Activated CD8-positive, alpha-beta memory T cell treated with anti-CD3 and anti-CD28 coated beads for 36 hours (primary cell): ENCODE data around the gene MGAT4B. TPM values are rescaled to one million over a fixed set of nuclear protein-coding genes. Genes with fewer than 3 reads are reported as not detected.

Source experiments
- CTCF ChIA-PET: fragments of 350-600 bp; sonication (Branson Sonifier 250); formaldehyde crosslinking; loops from one replicate; lab custom pipeline; 2021; ENCODE audit warnings: antibody characterized with exemption; lab: Charles Lee
- POLR2A ChIA-PET: fragments of 350-600 bp; sonication (Branson Sonifier 250); formaldehyde crosslinking; loops from one replicate; lab custom pipeline; 2021; ENCODE audit warnings: antibody characterized with exemption; lab: Charles Lee
- total RNA-seq, 2 experiments: library from RNA; stranded (reverse); gene quantifications; one replicate each; pipeline ENCODE4 v1.2.3, GENCODE V29; 2021

The MGAT4B gene
- total RNA-seq, 2 experiments from 2014 or later = 94.7 to 99.9 TPM

DNA sequence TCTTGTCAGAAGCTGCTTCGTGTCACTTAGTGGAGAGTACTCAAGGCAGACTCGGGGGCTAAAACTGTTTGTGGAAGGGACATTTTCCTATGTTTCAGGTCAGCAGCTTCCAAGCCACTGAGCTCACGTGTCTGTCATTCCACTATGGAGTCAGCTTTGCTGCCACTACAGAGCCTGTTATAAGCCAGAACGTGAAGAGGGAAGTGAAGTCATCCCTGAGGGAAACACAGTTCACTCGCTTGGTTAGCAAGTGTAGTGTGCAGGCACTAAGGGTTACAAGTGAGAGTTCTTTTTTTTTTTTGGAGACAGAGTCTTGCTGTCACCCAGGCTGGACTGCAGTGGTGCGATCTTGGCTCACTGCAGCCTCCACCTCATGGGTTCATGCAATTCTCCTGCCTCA is 37.4 kb downstream of the MGAT4B start:
- POLR2A ChIA-PET = interaction anchor here (0.5 to 1.0 kb wide), 2 partner anchors 139 to 523 kb away, joined by 3 to 4 read pairs; partner anchors contain the start of gene TBC1D9B
- CTCF ChIA-PET = no interaction called here

DNA sequence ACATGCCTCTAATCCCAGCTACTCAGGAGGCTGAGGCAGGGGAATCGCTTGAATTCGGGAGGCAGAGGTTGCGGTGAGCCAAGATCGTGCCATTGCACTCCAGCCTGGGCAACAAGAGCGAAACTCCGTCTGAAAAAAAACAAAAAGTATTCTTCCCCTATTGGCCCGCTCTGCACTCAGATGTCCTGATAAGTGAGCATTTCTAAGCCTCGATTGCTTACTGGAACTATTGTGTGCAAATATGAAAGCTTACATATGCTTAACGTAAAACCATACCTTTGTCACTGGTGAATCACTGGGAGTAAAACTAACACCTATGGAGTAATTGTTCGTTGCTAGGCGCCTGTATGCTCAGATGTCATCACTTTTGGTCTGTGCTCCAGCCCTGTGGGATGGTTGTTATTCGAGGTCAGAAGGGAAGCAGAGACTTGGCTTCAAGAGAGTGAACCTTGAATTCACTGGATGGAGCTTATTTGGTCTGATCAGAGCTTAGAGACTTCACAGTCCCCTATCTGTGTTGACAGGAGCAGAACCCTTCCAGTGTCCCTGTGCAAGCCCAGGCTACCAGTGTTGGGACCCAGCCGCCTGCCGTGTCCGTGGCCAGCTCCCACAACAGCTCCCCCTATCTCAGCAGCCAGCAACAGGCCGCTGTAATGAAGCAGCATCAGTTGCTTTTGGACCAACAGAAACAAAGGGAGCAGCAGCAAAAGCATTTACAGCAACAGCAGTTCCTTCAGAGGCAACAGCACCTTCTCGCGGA is 38.2 kb downstream of the MGAT4B start:
- CTCF ChIA-PET = no interaction called here
- POLR2A ChIA-PET = interaction anchor here (0.5 to 1.0 kb wide), 2 partner anchors 140 to 524 kb away, joined by 3 to 4 read pairs; partner anchors contain the start of gene TBC1D9B

DNA sequence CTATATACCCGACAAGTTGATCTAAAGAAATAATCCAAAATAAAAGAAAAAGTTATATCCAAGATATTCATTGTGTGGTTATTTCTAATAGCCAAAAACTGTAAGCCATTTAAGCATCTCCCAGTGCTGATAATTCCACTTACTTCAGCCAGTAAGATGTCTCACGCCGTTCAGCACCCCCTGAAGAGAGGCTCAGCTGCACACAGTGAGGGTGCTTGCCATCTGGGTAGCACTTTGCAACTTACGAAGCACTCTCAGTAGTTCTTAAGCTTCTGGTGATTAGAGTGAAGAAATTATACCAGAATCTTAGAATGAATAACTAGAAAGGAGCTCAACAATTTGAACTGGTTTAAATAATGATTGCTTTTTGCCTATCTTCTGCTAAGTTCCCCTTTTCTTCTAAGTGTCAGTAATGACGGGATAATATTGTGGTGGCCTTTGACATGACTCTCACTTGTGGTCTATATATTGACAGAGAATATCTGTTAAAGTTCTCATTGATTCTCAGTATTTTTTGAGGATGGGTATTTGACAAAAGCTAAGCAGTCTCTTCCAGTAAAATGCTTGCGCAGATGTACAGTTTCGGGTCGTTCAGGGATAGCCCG is 39.1 kb downstream of the MGAT4B start:
- POLR2A ChIA-PET = no interaction called here

DNA sequence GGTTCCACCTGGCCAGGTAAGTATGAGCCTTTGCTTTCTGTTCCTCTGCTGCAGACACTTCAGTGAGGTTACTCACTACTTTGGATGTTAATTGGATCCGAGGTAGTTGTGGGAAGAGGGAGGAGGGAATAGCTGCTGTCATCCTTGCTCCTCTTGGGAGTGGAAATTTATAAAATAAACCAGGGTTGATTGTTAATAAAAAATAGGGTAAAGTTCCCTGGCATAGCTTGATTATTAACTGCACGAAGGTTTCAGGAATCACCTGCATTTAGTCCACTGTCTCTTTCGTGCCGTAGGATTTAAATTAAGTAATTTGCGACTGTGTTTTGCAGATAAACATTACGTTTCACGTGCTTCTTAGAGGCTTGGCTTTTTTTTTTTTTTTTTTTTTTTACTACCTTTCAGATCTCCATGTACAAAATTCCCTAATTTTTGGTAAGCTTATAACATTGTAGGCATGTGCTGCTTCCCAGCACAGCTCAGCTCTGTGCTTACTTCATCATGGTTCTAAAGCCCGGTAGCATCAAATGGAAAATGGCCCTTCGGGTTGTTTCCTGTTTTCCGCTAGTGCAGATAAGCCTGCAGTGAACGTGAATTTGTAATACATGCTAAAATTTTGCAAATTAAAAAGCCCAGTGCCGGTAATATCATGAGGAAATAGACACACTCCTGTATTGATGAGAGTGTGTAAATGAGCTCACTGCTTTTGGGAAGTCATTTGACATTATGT is 39.8 kb downstream of the MGAT4B start:
- POLR2A ChIA-PET = no interaction called here
- CTCF ChIA-PET = interaction anchor here (1.0 to 1.6 kb wide), 2 partner anchors 57 to 149 kb away, joined by 3 read pairs; no protein-coding TSS in a partner anchor

More for the DNA sequence above, 39.1 kb downstream of the MGAT4B start:
- CTCF ChIA-PET = interaction anchor here (1.0 kb wide), 1 partner anchor 58 kb away, joined by 3 read pairs; no protein-coding TSS in a partner anchor

DNA sequence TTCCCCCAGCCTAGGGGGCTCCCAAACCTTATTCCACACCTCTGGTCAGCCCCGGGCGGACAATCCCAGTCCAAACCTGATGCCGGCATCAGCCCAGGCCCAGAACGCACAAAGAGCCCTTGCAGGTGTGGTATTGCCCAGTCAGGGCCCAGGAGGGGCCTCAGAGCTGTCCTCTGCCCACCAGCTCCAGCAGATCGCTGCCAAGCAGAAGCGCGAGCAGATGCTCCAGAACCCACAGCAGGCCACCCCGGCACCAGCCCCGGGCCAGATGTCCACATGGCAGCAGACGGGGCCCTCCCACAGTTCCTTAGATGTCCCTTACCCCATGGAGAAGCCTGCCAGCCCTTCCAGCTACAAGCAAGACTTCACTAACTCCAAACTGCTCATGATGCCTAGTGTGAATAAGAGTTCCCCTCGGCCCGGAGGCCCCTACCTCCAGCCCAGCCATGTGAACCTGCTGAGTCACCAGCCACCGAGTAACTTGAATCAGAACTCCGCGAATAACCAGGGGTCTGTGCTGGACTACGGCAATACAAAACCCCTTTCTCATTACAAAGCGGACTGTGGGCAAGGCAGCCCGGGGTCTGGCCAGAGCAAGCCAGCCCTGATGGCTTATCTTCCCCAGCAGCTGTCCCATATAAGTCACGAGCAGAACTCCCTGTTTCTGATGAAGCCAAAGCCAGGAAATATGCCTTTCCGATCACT is 40.5 kb downstream of the MGAT4B start:
- CTCF ChIA-PET = interaction anchor here (1.6 kb wide), 1 partner anchor 150 kb away, joined by 3 read pairs; no protein-coding TSS in a partner anchor
- POLR2A ChIA-PET = no interaction called here

DNA sequence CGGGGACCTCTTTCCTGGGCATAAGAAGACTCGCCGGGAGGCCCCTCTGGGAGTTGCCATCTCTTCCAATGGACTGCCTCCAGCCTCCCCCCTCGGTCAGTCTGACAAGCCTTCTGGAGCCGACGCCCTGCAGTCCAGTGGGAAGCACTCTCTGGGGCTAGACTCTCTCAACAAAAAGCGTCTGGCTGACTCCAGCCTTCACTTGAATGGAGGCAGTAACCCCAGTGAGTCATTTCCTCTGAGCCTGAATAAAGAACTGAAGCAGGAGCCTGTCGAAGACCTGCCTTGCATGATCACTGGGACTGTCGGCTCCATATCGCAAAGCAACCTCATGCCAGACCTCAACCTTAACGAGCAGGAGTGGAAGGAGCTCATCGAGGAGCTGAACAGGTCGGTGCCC is 41.3 kb downstream of the MGAT4B start:
- CTCF ChIA-PET = no interaction called here
- POLR2A ChIA-PET = no interaction called here

DNA sequence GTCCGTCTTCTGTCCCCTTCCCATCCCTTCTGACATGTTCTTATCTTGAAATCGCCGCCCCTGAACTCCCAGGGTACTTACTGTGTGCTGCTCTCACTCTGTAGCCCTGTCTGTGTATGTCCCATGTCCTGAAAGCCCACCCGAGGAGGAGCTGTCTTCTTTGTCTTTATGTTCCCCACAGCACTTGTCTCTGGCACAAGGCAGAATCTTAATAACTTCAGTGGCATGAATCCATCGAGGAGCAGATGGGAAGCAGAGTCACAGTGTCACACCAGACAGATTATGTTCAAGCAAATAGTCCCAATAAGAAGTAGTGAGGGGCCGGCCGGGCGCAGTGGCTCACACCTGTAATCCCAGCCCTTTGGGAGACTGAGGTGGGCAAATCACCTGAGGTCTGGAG is 42.6 kb downstream of the MGAT4B start:
- ChIA-PET POLR2A (interaction anchor here (0.7 kb wide), 1 partner anchor 30 kb away, joined by 4 read pairs; the partner anchor contains the start of gene LTC4S), CTCF (interaction anchor here (1.7 to 2.2 kb wide), 4 partner anchors 13 to 32 kb away, joined by 4 to 23 read pairs (median 6); partner anchors contain the start of gene LTC4S)

DNA sequence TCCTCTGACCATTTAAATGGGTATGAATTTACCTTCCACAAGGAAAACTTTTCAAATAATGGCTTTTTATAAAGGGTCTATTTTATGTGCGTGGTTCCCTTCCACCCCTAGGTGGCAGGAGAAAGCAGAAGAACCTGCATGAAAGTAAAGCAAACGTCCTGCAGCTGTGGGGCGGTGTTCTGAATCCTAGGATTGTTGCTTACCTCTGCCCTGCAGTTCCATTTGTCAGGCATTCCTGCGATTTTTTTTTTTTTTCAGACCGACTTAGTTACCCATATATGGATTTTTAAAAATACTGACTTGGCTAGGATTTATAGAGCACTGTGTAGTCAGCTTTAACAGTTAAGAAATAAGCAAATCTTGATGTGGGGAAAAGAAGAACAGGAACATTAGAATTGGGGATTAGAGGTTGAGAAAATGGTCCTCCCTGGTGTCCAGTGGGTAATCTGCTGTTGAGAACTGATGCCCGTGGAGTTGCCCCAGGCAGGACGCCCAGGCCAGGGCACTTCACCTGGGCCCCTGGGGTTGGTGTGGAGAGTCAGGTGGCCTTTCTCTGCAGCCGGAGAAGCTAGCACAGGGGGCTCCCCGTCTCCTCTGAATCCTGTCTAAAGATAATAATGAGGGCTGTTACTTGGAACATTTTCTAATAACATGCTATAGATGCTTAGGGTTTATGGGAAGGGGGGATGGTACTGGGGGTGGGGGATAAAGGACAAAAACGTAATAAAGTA is 43.3 kb downstream of the MGAT4B start:
- ChIA-PET POLR2A (interaction anchor here (0.6 kb wide), 1 partner anchor 46 kb away, joined by 5 read pairs; no protein-coding TSS in a partner anchor), CTCF (interaction anchor here (0.6 to 2.2 kb wide), 15 partner anchors 10 to 711 kb away, joined by 3 to 23 read pairs (median 4); partner anchors contain the start of gene LTC4S)

DNA sequence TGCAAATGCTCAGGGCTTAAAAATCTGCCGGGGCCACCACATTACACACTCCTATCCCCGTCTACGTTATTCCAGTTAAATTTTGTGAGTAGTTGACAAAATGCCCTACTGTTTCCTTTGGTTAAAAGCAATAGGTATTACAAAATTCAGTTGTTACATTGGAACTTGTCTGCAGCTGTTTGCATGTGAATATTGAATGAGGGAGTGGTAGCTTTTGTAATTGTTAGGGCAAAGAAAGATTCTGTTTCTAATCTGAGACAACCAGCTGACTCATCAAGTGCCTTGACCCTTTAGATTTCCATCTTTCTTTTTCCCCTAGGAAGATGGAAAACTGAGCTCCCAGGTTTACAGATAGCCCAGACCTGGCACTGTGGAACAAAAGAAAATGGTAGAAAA is 43.9 kb downstream of the MGAT4B start:
- ChIA-PET POLR2A (interaction anchor here (1.3 kb wide), 1 partner anchor 43 kb away, joined by 4 read pairs; no protein-coding TSS in a partner anchor), CTCF (interaction anchor here (0.6 to 2.2 kb wide), 13 partner anchors 9 to 153 kb away, joined by 3 to 23 read pairs (median 4); partner anchors contain the start of gene LTC4S)

DNA sequence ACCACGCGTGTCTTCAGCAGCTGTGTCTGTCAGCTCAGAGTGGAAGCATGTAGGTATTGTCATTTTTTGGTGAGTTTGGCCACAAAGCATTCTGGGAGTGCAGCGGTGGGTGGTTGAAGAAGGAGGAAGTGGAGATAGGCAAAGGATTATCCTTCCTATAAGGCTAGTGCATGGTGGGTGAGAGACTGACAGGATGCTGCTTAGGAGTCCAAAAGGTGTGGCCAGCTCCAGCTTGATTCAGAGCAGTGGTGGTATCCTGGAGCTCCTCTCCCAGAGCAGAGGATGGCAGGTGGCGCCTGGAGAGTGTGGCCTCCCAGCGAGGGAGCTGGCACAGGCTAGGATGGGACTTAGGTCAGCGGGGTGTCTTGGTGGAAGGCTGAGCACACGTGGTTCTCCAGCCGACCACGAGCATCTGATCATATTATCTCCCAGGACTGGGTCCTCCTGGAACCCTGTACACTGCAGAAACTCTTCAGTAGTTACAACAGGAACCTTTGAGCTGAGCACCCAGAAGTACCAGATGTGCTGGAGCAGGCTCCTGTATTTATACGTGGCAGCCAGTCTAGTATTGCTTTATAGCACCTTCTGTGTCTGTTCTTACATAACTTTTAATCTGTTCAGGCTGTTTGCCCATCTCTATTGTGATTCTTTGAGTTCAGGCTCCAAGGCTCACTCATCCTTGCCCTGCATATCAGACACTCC is 44.4 kb downstream of the MGAT4B start:
- ChIA-PET CTCF (interaction anchor here (0.6 to 2.2 kb wide), 12 partner anchors 8 to 154 kb away, joined by 3 to 23 read pairs (median 4); partner anchors contain the start of gene LTC4S), POLR2A (interaction anchor here (1.3 kb wide), 1 partner anchor 44 kb away, joined by 4 read pairs; no protein-coding TSS in a partner anchor)

DNA sequence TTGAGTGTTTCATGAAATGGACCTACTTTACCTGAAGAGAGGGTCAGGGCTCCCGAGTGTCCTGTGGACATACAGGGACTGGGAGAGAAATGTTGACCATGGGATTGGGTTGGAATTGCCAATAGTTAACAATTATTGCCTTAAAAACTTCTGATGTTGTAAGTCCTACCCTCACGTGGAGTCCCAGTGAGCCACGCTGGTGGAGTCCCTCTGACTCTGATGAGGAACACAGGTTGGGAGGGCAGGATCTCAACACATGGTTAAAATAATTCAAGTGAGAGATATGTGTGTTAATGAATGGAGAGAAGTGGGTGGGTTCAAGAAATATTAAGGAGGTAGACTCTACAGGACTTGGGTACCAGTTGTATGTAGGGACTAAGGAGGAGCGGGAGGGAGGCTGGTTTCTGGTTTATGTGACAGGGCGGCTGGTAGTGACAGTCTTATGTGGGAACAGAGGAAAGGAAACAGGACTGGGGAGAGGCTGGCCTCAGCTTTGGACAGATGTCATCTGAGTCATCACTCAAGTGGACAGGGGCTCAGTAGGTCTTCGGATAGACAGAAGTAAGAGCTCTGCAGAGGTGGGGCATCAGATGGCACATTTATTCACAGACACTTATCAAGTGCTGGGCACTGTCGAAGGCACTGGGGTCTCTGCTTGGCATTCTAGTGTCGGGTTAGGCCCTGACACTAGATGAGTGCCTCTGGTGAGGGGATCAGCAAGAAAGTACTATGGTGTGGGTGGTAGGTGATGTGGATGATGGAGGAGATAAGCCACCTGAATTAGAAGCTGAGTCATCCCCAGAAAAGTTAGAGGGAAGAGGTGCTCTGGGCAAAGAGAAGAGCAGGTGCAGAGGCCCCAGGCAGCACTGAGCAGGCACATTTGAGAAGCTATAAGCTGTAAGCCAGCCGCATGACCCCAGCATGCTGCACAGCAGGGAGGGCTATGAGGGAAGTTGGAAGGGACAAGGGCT is 46.8 kb downstream of the MGAT4B start:
- POLR2A ChIA-PET = interaction anchor here (0.8 kb wide), 1 partner anchor 81 kb away, joined by 4 read pairs; no protein-coding TSS in a partner anchor
- CTCF ChIA-PET = no interaction called here

DNA sequence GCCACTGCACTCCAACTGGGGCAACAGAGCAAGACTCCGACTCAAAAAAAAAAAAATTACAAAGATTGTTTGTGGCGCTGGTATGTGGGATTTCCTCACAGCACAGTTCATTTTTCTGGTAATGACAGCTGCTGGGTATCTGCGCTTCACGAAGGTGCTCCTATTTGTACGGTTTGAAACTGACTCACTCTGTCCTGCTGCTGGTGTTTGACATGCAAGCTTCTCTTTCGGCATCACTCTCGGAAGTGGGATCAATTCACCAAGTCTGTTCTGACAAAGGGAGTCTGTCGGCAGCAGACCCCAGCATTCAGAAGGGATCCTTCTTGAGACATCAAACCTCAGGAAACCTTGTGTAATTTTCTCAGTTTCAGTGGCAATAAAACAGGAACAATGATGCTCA is 47.7 kb downstream of the MGAT4B start:
- ChIA-PET POLR2A (interaction anchor here (0.7 kb wide), 1 partner anchor 136 kb away, joined by 5 read pairs; the partner anchor contains the start of gene HNRNPH1), CTCF (no interaction called here)

DNA sequence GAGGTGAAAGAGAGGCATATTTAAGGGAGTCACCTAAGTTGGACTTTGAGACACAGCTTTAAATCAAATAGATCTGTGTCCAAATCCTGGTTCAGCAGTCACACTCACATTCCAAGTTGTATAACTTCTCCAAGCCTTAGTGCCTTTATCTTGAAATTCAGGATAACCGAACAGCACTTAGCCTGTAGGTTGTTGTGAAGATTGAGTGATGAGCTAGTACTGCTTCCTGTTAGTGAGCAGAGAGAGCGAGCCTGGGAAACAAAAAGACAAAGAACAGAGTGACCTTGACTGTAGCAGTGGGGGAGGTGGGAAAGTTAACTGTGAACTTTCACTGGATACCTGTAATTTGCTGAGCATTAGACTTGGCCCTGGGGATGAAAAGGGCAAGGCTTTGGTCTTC is 51.6 kb downstream of the MGAT4B start:
- POLR2A ChIA-PET = interaction anchor here (0.6 to 1.0 kb wide), 4 partner anchors 23 to 116 kb away, joined by 3 to 8 read pairs (median 4); partner anchors contain the start of gene MAML1

DNA sequence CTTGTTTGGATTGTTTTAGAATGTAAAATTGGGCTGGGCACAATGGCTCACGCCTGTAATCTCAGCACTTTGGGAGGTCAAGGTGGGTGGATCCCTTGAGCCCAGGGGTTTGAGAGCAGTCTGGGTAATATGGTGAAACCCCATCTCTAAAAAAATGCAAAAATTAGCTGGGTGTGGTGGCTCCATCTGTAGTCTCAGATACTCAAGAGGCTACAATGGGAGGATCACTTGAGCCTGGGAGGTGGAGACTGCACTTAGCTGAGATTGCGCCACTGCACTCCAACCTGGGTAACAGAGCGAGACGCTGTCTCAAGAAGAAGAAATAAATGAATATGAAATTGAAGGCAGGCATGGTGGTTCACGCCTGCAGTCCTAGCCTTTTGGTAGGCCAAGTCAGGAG is 52.7 kb downstream of the MGAT4B start:
- CTCF ChIA-PET = interaction anchor here (0.7 to 1.4 kb wide), 2 partner anchors 9 to 1631 kb away, joined by 3 to 4 read pairs; no protein-coding TSS in a partner anchor
- POLR2A ChIA-PET = no interaction called here

More for the DNA sequence above, 51.6 kb downstream of the MGAT4B start:
- CTCF ChIA-PET = interaction anchor here (0.6 to 1.2 kb wide), 3 partner anchors 27 to 46 kb away, joined by 3 read pairs; no protein-coding TSS in a partner anchor

DNA sequence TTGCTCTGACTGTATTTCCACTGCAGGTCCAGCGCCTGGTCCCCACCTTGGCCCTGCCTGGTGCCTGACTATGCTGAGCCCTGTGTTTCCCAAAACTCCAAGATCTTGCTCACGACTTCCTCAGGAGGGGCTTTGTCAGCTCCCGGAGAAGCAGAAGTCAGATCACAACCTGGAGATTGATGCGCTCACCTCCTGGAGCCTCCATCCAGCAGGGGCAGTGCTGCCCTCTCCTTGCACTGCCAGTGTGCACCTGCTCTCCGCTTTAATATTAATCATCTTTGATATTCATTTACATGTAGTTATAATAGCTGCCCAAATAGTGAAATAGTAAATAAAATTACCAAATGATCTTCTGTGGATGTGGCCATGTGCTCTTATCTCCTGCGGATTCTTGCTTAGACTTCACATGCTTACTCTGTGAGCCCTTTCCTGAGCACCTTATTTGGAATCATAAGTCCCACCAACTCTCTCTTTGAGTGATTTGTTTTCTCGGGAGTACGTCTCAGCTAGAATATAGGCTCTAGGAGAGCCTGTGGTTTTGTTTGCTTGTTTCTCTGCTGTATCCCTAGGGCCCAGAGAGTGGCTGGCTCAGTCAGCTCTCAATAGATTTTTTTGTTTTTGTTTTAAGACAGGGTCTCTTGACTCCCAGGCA is 56.7 kb downstream of the MGAT4B start:
- POLR2A ChIA-PET = no interaction called here
- CTCF ChIA-PET = no interaction called here
